GM12801 (cell line): ENCODE data around the gene AAK1.

Source experiments
- TF ChIP-seq, protein P1 (sequence below): IDR thresholded peaks from one replicate; pipeline ENCODE4 v1.5.1; 2011; ENCODE audit warnings: control low read depth; ENCODE audit not compliant: insufficient read length; ENCODE audit errors: extremely low read depth

AAK1 gene

DNA sequence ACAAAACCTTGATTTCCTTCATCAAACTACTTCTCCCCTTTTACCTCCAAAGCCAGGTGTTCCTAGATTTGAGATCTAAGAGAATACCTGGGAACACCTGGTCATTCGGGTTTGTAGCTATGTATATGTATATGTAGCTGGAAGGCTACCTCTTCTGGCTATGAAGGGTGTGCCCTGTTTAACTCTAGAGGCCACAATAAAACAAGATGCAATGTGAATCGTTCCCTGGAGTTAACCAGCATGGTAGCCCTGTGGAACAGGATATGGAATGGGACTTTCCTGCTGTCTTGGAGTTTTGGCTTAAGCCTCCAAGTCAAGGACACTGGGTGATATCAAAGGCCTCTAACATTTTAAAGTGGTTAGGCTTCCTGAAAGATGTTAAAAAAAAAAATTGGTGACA, 188.6 kb downstream of the AAK1 start:
- TF ChIP-seq, protein P1, sequence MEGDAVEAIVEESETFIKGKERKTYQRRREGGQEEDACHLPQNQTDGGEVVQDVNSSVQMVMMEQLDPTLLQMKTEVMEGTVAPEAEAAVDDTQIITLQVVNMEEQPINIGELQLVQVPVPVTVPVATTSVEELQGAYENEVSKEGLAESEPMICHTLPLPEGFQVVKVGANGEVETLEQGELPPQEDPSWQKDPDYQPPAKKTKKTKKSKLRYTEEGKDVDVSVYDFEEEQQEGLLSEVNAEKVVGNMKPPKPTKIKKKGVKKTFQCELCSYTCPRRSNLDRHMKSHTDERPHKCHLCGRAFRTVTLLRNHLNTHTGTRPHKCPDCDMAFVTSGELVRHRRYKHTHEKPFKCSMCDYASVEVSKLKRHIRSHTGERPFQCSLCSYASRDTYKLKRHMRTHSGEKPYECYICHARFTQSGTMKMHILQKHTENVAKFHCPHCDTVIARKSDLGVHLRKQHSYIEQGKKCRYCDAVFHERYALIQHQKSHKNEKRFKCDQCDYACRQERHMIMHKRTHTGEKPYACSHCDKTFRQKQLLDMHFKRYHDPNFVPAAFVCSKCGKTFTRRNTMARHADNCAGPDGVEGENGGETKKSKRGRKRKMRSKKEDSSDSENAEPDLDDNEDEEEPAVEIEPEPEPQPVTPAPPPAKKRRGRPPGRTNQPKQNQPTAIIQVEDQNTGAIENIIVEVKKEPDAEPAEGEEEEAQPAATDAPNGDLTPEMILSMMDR = no peak

DNA sequence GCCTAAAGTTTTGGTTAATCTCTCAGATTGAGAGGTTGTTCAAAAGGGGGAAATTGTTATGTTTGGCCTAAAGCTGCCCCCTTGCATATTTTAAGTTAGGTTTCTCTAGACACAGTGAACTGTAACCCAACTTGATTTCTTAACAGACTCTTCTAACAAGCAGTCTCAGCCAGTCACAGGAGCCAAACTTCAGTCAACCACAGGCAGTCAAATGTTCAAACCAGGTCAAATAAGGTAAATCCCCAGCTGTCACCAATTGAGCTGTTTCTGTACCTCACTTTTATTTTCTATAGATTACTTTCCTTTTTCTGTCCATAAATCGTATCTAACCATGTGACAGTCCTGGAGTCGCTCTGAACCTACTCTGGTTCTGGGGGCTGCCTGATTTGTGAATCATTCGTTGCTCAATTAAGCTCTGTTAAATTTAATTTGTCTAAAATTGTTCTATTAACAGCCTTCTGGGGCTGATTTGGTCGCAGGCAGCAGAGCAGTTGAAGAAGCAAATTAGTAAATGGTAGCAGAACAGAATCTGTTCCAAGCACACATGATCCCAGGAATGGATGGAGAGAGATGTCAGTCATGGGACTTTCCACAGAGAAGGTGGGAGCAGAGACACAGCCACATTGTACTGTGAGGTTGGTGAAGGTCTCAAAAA, 189.9 kb downstream of the AAK1 start:
- TF ChIP-seq, protein P1 = no peak

DNA sequence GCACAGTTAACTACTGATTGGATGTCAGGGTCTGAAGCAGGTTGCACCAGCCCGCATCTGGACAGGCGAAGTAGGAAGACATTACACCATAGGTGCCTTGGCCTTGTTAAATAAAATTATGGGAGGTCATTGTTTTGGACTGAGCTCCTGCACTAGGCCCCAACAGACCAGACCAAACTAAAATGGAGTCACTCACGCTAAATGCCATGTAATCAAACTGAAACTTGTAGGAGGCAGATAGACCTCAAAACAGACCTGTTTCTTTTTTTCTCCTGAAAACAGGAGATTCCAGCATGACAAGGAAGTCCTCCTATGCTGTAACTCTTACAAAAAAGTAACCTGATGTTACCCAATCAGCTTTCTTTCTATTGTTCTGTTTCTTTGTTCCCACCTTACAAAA, 190.9 kb downstream of the AAK1 start:
- TF ChIP-seq, protein P1 = no peak

DNA sequence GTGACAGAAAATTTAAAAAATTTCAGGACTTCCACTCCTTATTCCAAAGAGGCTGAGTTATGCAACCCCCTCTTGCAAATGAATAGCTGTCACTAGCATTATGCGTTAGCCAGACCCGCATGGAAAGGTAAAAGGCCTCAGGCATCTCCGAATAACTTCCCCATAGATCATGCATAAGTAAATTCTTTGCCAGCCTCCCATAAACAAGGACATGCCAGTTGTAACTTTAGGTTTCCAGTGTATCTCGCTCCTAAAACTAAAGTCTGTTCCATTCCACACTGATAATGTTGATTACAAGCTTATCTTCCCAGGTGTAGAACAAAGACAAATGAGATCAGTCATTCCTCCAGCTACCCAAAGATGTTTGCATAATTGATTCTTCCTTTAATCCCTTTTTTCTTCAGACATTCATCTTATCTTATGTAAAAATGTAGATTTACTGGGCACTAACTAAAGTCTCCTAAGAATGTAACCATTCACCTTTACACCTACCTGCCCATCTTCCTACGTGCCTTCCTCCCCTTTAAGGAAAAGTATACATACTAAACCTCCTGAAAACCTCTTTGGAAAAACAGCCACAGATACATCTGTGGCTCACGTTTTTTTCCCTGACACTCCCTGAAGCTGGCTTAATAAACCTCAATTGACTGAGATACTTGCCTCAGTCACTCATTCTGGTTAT, 192.7 kb downstream of the AAK1 start:
- TF ChIP-seq, protein P1 = no peak

DNA sequence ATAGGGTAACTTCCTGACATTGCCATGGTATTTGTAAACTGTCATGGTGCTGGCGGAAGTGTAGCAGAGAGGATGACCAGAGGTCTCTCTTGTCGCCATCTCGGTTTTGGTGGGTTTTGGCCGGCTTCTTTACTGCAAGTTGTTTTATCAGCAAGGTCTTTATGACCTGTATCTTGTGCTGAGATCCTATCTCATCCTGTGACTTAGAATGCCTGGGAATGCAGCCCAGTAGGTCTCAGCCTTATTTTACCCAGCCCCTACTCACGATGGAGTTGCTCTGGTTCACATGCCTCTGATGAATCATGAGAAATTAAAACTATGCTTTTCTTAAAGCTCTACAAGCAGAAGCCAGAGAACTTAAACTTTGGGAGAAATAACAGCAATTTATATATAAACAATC, 193.6 kb downstream of the AAK1 start:
- TF ChIP-seq, protein P1 = no peak

DNA sequence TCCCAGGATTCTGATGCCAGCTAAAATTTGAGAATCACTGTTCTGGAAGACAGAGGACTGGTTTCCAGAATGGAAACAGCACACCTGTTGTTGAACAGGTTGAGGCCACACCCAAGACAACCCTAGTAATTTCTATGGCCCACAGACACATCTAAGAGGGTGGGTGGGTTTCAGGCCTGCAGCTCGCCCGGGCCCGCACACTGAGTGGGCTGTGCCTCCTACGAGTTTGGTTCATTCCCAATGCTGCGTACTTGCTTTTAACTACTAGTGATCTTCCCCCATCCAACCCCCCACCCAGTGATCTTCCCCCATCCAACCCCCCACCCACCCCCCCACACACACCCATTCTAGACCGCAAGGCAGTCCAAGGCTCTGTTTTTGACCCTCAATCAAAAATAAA, 205.0 kb downstream of the AAK1 start:
- TF ChIP-seq, protein P1 = no peak

DNA sequence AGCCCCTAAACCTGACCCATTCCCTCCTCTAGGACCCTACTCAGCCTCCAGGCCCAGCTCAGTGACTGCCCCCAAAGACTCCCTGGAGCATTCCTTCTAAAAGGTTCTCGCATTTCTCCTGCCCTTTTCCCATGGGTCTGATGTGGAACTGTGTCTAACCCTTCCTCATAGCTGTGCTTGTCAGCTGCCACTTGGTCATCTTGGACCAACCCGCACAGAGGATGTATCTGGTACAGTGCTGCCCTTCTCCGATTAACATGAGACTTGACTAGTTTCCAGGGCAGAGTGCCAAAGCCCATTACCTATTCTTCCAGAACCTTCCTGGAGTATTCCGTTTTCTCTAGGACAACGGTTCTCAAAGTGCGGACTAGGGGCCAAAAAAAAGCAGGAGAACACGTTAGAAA, 205.8 kb downstream of the AAK1 start:
- TF ChIP-seq, protein P1 = no peak
